Measurements from ENCODE around the gene PLAAT1.

The PLAAT1 gene

DNA sequence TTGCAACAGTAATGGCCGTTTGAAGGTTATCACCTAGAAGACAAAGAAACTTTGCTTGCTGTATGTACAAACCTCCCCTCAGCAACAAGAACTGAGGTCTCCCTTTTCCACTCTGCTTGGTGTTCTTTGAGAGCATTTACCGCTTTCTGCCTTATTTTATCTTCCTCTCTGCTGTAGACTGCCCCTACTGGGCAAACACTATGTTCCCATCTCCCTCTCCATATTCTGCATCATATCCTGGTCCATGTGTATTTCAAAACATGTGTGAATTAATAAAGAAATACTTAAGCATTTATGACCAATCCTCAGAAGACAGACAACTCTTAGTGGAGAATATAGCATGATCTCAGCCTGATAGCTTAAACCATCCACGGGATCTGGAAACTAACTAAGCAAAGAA lies 73.1 kb downstream of the PLAAT1 start:
- H2AFZ ChIP-seq (ENCODE audit: low read length): no peak overlapping the region
- no peaks in the 10 kb centered on the region for H3K36me3 ChIP-seq (ENCODE audit: insufficient read depth, low read length)
- H3F3A ChIP-seq (ENCODE audit: insufficient read depth, low read length): no peaks in the 10 kb centered on the region
- H3K4me2 ChIP-seq (ENCODE audit: low read length): no peak overlapping the region
- H3K27ac ChIP-seq (ENCODE audit: low read depth, low read length, poor library complexity, severe bottlenecking): no peak overlapping the region
- H3K4me3 ChIP-seq (ENCODE audit: low read depth, low read length, poor library complexity, severe bottlenecking): no peak overlapping the region
- H4K20me1 ChIP-seq (ENCODE audit: insufficient read depth, low read length): no peaks in the 10 kb centered on the region
- no peaks in the 10 kb centered on the region for H3K27me3 ChIP-seq (ENCODE audit: insufficient read depth, low read length)
- no peaks in the 10 kb centered on the region for H3K9me3 ChIP-seq (ENCODE audit: low read length)
- H3K9me2 ChIP-seq (ENCODE audit: low read depth, low read length): no peaks in the 10 kb centered on the region
- TF ChIP-seq EZH2 (IDR thresholded peaks at IDR 0.05; ENCODE audit: borderline replicate concordance, low read length): no peak
- peak; percentile 36; the same call in 1 of the 2 replicates for TF ChIP-seq CTCF (IDR thresholded peaks at IDR 0.05; ENCODE audit: low read length)
- no peaks in the 10 kb centered on the region for H3K79me2 ChIP-seq (ENCODE audit: insufficient read depth, low read length)
- H3K4me1 ChIP-seq (ENCODE audit: insufficient read depth, low read length, severe bottlenecking): no peaks in the 10 kb centered on the region
- H3K9ac ChIP-seq (ENCODE audit: low read length): no peak overlapping the region

- Histone ChIP-seq H3K27me3 (ENCODE audit: insufficient read depth, low read length) (no peaks in the 10 kb centered on the region), H3K27ac (ENCODE audit: low read depth, low read length, poor library complexity, severe bottlenecking) (no peak overlapping the region), H3K4me3 (ENCODE audit: low read depth, low read length, poor library complexity, severe bottlenecking) (no peak overlapping the region), H3K9ac (ENCODE audit: low read length) (no peak overlapping the region), H3F3A (ENCODE audit: insufficient read depth, low read length) (no peaks in the 10 kb centered on the region), H3K9me3 (ENCODE audit: low read length) (no peaks in the 10 kb centered on the region), H3K4me1 (ENCODE audit: insufficient read depth, low read length, severe bottlenecking) (no peaks in the 10 kb centered on the region), H2AFZ (ENCODE audit: low read length) (no peak overlapping the region), H3K36me3 (ENCODE audit: insufficient read depth, low read length) (no peaks in the 10 kb centered on the region), H3K79me2 (ENCODE audit: insufficient read depth, low read length) (no peaks in the 10 kb centered on the region), H3K9me2 (ENCODE audit: low read depth, low read length) (no peaks in the 10 kb centered on the region), H3K4me2 (ENCODE audit: low read length) (no peak overlapping the region), H4K20me1 (ENCODE audit: insufficient read depth, low read length) (no peaks in the 10 kb centered on the region)
- no peak for TF ChIP-seq EZH2 (IDR thresholded peaks at IDR 0.05; ENCODE audit: borderline replicate concordance, low read length)
- TF ChIP-seq CTCF (IDR thresholded peaks at IDR 0.05; ENCODE audit: low read length): no peak
Measured at GRCh38 chr3:193317682-193318300, 76.8 kb downstream of the PLAAT1 start.
